GM23338 (cell line): Measurements from ENCODE around the gene PRSS50. TPM values are rescaled to one million over a fixed set of nuclear protein-coding genes. Genes with fewer than 3 reads are reported as not detected.

Source experiments
- CREB1 ChIP-seq: fragments of 250-450 bp; sonication (Bioruptor Pico); IDR thresholded peaks from 2 replicates; pipeline ENCODE4 v1.5.0; 2020; ENCODE audit warnings: low read depth, mild to moderate bottlenecking, moderate library complexity
- EZH2 ChIP-seq: fragments of 200-600 bp; sonication (generic); IDR thresholded peaks from one replicate; pipeline ENCODE4 v1.8.0; 2017; ENCODE audit warnings: antibody characterized with exemption, mild to moderate bottlenecking, low read depth; ENCODE audit not compliant: unreplicated experiment
- EZH2phosphoT487 ChIP-seq: fragments of 200-600 bp; sonication (generic); IDR thresholded peaks from one replicate; pipeline ENCODE4 v1.8.1; 2018; ENCODE audit warnings: antibody characterized with exemption; ENCODE audit not compliant: unreplicated experiment
- JUNB ChIP-seq: IDR thresholded peaks from one replicate; pipeline ENCODE4 v1.6.1; 2016; ENCODE audit warnings: antibody characterized with exemption; ENCODE audit not compliant: unreplicated experiment
- POLR2AphosphoS5 ChIP-seq: IDR thresholded peaks from 2 replicates; pipeline ENCODE4 v1.6.1; 2016; ENCODE audit warnings: antibody characterized with exemption, low read depth
- STAT1 ChIP-seq: IDR thresholded peaks from one replicate; pipeline ENCODE4 v1.6.1; 2016; ENCODE audit warnings: antibody characterized with exemption; ENCODE audit not compliant: unreplicated experiment
- ZNF114 ChIP-seq: fragments of 250-450 bp; sonication (Bioruptor Pico); IDR thresholded peaks from 2 replicates; pipeline ENCODE4 v1.5.0; 2020; ENCODE audit warnings: mild to moderate bottlenecking, moderate library complexity
- ZNF331 ChIP-seq: fragments of 250-450 bp; sonication (Bioruptor Pico); IDR thresholded peaks from 2 replicates; pipeline ENCODE4 v1.5.0; 2020; ENCODE audit warnings: low read depth, mild to moderate bottlenecking, moderate library complexity
- polyA plus RNA-seq: library from polyadenylated mRNA; unstranded; fragments of >200 nt; fragmentation: Nextera tagmentation; extraction: Ambion mirVana; gene quantifications from 2 replicates; pipeline ENCODE4 v1.2.1, GENCODE V29; 2016
- total RNA-seq: library from RNA; depleted of rRNA; stranded (reverse); fragments of >200 nt; shearing (Covaris generic); gene quantifications from 2 replicates; pipeline ENCODE4 v1.2.3, GENCODE V29; 2014
- TF ChIP-seq, protein P1 (sequence below): fragments of 250-450 bp; sonication (Bioruptor Pico); IDR thresholded peaks from 2 replicates; pipeline ENCODE4 v1.5.0; 2020; ENCODE audit warnings: mild to moderate bottlenecking, moderate library complexity
- TF ChIP-seq, protein P2 (sequence below): IDR thresholded peaks from 2 replicates; pipeline ENCODE4 v1.6.1; 2016; ENCODE audit warnings: antibody characterized with exemption
- TF ChIP-seq, protein P3 (sequence below): IDR thresholded peaks from one replicate; pipeline ENCODE4 v1.6.1; 2018; ENCODE audit warnings: antibody characterized with exemption; ENCODE audit not compliant: unreplicated experiment

PRSS50 gene
- total and polyA plus RNA-seq, 2 experiments from 2014 or later, result 0.60 to 1.5 TPM

DNA sequence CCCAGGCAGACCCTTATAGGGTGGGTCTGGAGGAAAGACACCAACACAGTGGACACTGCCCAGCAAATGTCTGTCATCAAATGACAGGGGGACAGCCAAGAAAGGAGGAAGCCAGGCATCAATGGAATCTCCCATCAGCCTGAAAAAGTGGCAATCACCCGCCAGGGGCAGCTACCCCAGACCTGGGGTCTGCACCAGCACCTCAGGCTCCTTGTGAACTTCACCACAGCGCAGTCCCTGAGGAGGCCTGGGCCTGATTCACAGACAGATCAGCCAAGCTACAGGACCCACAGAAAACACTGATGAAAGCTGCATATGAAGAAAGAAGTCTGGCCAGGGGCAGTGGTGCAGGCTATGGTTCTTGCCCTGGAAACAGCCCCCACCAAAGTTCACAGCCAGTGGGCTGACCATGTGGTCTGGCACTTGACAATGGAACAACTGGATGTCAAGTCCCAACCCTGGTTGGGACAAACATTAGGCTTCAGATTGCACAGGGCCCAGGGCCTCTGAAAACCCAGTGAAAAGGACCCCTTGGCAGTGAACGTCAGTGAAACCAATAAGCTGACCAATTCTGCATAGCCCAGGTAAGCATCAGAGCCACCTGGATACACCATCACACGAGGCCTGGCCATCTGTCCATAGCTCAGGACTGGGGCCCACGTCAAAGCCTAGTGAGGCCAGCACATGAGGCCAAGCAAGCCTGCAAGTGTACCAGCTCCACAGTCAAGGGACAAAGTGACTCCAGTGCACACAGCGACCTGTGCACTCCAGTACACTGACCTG is 53.3 kb downstream of the PRSS50 start (continued):
- TF ChIP-seq, protein P1, sequence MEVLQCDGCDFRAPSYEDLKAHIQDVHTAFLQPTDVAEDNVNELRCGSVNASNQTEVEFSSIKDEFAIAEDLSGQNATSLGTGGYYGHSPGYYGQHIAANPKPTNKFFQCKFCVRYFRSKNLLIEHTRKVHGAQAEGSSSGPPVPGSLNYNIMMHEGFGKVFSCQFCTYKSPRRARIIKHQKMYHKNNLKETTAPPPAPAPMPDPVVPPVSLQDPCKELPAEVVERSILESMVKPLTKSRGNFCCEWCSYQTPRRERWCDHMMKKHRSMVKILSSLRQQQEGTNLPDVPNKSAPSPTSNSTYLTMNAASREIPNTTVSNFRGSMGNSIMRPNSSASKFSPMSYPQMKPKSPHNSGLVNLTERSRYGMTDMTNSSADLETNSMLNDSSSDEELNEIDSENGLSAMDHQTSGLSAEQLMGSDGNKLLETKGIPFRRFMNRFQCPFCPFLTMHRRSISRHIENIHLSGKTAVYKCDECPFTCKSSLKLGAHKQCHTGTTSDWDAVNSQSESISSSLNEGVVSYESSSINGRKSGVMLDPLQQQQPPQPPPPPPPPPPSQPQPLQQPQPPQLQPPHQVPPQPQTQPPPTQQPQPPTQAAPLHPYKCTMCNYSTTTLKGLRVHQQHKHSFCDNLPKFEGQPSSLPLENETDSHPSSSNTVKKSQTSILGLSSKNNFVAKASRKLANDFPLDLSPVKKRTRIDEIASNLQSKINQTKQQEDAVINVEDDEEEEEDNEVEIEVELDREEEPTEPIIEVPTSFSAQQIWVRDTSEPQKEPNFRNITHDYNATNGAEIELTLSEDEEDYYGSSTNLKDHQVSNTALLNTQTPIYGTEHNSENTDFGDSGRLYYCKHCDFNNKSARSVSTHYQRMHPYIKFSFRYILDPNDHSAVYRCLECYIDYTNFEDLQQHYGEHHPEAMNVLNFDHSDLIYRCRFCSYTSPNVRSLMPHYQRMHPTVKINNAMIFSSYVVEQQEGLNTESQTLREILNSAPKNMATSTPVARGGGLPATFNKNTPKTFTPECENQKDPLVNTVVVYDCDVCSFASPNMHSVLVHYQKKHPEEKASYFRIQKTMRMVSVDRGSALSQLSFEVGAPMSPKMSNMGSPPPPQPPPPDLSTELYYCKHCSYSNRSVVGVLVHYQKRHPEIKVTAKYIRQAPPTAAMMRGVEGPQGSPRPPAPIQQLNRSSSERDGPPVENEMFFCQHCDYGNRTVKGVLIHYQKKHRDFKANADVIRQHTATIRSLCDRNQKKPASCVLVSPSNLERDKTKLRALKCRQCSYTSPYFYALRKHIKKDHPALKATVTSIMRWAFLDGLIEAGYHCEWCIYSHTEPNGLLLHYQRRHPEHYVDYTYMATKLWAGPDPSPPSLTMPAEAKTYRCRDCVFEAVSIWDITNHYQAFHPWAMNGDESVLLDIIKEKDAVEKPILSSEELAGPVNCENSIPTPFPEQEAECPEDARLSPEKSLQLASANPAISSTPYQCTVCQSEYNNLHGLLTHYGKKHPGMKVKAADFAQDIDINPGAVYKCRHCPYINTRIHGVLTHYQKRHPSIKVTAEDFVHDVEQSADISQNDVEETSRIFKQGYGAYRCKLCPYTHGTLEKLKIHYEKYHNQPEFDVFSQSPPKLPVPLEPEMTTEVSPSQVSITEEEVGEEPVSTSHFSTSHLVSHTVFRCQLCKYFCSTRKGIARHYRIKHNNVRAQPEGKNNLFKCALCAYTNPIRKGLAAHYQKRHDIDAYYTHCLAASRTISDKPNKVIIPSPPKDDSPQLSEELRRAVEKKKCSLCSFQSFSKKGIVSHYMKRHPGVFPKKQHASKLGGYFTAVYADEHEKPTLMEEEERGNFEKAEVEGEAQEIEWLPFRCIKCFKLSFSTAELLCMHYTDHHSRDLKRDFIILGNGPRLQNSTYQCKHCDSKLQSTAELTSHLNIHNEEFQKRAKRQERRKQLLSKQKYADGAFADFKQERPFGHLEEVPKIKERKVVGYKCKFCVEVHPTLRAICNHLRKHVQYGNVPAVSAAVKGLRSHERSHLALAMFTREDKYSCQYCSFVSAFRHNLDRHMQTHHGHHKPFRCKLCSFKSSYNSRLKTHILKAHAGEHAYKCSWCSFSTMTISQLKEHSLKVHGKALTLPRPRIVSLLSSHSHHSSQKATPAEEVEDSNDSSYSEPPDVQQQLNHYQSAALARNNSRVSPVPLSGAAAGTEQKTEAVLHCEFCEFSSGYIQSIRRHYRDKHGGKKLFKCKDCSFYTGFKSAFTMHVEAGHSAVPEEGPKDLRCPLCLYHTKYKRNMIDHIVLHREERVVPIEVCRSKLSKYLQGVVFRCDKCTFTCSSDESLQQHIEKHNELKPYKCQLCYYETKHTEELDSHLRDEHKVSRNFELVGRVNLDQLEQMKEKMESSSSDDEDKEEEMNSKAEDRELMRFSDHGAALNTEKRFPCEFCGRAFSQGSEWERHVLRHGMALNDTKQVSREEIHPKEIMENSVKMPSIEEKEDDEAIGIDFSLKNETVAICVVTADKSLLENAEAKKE, result no peak
- TF ChIP-seq EZH2 (no peak), JUNB (no peak), ZNF114 (no peak), EZH2phosphoT487 (no peak), CREB1 (CRISPR knock-in tag) (no peak), STAT1 (no peak), POLR2AphosphoS5 (no peak), ZNF331 (CRISPR knock-in tag) (no peak)
- TF ChIP-seq, protein P2, sequence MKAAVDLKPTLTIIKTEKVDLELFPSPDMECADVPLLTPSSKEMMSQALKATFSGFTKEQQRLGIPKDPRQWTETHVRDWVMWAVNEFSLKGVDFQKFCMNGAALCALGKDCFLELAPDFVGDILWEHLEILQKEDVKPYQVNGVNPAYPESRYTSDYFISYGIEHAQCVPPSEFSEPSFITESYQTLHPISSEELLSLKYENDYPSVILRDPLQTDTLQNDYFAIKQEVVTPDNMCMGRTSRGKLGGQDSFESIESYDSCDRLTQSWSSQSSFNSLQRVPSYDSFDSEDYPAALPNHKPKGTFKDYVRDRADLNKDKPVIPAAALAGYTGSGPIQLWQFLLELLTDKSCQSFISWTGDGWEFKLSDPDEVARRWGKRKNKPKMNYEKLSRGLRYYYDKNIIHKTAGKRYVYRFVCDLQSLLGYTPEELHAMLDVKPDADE, result no peak
- TF ChIP-seq, protein P3, sequence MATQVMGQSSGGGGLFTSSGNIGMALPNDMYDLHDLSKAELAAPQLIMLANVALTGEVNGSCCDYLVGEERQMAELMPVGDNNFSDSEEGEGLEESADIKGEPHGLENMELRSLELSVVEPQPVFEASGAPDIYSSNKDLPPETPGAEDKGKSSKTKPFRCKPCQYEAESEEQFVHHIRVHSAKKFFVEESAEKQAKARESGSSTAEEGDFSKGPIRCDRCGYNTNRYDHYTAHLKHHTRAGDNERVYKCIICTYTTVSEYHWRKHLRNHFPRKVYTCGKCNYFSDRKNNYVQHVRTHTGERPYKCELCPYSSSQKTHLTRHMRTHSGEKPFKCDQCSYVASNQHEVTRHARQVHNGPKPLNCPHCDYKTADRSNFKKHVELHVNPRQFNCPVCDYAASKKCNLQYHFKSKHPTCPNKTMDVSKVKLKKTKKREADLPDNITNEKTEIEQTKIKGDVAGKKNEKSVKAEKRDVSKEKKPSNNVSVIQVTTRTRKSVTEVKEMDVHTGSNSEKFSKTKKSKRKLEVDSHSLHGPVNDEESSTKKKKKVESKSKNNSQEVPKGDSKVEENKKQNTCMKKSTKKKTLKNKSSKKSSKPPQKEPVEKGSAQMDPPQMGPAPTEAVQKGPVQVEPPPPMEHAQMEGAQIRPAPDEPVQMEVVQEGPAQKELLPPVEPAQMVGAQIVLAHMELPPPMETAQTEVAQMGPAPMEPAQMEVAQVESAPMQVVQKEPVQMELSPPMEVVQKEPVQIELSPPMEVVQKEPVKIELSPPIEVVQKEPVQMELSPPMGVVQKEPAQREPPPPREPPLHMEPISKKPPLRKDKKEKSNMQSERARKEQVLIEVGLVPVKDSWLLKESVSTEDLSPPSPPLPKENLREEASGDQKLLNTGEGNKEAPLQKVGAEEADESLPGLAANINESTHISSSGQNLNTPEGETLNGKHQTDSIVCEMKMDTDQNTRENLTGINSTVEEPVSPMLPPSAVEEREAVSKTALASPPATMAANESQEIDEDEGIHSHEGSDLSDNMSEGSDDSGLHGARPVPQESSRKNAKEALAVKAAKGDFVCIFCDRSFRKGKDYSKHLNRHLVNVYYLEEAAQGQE, result no peak
